ENCODE data around the gene SUMO3. TPM values are rescaled to one million over a fixed set of nuclear protein-coding genes. Genes with fewer than 3 reads are reported as not detected.

The SUMO3 gene
- total and polyA plus RNA-seq, 2 experiments from 2014 or later, result 90.8 to 103 TPM

DNA sequence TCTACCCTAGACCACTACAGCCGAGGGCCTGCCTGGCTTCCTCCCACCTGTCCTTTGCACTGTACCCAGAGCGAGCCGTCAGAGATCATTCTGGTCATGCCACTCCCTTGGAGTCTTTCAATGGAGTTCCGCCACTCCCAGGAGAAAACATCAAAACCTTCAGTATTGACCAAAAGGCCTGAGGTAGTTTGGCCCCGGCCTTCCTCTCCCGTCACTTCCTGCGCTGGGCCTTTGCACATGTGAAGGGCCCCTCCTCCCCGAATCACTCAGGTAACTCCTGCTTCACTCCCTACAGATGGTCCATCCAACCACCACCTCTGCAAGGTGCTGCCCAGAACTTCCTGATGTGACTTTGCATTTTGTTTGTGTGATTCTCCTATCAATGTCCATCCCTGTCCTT lies 42.9 kb downstream of the SUMO3 start (continued):
- TF ChIP-seq, protein P1, sequence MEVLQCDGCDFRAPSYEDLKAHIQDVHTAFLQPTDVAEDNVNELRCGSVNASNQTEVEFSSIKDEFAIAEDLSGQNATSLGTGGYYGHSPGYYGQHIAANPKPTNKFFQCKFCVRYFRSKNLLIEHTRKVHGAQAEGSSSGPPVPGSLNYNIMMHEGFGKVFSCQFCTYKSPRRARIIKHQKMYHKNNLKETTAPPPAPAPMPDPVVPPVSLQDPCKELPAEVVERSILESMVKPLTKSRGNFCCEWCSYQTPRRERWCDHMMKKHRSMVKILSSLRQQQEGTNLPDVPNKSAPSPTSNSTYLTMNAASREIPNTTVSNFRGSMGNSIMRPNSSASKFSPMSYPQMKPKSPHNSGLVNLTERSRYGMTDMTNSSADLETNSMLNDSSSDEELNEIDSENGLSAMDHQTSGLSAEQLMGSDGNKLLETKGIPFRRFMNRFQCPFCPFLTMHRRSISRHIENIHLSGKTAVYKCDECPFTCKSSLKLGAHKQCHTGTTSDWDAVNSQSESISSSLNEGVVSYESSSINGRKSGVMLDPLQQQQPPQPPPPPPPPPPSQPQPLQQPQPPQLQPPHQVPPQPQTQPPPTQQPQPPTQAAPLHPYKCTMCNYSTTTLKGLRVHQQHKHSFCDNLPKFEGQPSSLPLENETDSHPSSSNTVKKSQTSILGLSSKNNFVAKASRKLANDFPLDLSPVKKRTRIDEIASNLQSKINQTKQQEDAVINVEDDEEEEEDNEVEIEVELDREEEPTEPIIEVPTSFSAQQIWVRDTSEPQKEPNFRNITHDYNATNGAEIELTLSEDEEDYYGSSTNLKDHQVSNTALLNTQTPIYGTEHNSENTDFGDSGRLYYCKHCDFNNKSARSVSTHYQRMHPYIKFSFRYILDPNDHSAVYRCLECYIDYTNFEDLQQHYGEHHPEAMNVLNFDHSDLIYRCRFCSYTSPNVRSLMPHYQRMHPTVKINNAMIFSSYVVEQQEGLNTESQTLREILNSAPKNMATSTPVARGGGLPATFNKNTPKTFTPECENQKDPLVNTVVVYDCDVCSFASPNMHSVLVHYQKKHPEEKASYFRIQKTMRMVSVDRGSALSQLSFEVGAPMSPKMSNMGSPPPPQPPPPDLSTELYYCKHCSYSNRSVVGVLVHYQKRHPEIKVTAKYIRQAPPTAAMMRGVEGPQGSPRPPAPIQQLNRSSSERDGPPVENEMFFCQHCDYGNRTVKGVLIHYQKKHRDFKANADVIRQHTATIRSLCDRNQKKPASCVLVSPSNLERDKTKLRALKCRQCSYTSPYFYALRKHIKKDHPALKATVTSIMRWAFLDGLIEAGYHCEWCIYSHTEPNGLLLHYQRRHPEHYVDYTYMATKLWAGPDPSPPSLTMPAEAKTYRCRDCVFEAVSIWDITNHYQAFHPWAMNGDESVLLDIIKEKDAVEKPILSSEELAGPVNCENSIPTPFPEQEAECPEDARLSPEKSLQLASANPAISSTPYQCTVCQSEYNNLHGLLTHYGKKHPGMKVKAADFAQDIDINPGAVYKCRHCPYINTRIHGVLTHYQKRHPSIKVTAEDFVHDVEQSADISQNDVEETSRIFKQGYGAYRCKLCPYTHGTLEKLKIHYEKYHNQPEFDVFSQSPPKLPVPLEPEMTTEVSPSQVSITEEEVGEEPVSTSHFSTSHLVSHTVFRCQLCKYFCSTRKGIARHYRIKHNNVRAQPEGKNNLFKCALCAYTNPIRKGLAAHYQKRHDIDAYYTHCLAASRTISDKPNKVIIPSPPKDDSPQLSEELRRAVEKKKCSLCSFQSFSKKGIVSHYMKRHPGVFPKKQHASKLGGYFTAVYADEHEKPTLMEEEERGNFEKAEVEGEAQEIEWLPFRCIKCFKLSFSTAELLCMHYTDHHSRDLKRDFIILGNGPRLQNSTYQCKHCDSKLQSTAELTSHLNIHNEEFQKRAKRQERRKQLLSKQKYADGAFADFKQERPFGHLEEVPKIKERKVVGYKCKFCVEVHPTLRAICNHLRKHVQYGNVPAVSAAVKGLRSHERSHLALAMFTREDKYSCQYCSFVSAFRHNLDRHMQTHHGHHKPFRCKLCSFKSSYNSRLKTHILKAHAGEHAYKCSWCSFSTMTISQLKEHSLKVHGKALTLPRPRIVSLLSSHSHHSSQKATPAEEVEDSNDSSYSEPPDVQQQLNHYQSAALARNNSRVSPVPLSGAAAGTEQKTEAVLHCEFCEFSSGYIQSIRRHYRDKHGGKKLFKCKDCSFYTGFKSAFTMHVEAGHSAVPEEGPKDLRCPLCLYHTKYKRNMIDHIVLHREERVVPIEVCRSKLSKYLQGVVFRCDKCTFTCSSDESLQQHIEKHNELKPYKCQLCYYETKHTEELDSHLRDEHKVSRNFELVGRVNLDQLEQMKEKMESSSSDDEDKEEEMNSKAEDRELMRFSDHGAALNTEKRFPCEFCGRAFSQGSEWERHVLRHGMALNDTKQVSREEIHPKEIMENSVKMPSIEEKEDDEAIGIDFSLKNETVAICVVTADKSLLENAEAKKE (CRISPR knock-in tag; IDR thresholded peaks at IDR 0.05), result no peak
- TF ChIP-seq ZNF331 (CRISPR knock-in tag; IDR thresholded peaks at IDR 0.05; ENCODE audit: low read depth) (no peak), EZH2 (IDR thresholded peaks at IDR 0.05; ENCODE audit: low read depth, unreplicated experiment) (no peak), POLR2AphosphoS5 (IDR thresholded peaks at IDR 0.05; ENCODE audit: low read depth) (no peak), NANOG (IDR thresholded peaks at IDR 0.05; ENCODE audit: borderline replicate concordance) (no peak)
- TF ChIP-seq, protein P2, sequence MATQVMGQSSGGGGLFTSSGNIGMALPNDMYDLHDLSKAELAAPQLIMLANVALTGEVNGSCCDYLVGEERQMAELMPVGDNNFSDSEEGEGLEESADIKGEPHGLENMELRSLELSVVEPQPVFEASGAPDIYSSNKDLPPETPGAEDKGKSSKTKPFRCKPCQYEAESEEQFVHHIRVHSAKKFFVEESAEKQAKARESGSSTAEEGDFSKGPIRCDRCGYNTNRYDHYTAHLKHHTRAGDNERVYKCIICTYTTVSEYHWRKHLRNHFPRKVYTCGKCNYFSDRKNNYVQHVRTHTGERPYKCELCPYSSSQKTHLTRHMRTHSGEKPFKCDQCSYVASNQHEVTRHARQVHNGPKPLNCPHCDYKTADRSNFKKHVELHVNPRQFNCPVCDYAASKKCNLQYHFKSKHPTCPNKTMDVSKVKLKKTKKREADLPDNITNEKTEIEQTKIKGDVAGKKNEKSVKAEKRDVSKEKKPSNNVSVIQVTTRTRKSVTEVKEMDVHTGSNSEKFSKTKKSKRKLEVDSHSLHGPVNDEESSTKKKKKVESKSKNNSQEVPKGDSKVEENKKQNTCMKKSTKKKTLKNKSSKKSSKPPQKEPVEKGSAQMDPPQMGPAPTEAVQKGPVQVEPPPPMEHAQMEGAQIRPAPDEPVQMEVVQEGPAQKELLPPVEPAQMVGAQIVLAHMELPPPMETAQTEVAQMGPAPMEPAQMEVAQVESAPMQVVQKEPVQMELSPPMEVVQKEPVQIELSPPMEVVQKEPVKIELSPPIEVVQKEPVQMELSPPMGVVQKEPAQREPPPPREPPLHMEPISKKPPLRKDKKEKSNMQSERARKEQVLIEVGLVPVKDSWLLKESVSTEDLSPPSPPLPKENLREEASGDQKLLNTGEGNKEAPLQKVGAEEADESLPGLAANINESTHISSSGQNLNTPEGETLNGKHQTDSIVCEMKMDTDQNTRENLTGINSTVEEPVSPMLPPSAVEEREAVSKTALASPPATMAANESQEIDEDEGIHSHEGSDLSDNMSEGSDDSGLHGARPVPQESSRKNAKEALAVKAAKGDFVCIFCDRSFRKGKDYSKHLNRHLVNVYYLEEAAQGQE (IDR thresholded peaks at IDR 0.05; ENCODE audit: unreplicated experiment), result no peak
